MM.1S (cell line): ENCODE data around the gene EXOC7.

Experiments
- CTCF ChIP-seq: fragments of 300-600 bp; sonication (generic); IDR thresholded peaks from 2 replicates; pipeline ENCODE4 v1.5.1; 2016; ENCODE audit warnings: antibody characterized with exemption, low read length, mixed read lengths
- EZH2phosphoT487 ChIP-seq: fragments of 300-600 bp; sonication (generic); IDR thresholded peaks from 2 replicates; pipeline ENCODE4 v1.6.1; 2018; ENCODE audit warnings: antibody characterized with exemption, low read length

- no peak for TF ChIP-seq EZH2phosphoT487
- TF ChIP-seq CTCF: no peak
These were observed 65.5 kb downstream of the EXOC7 start for GRCh38 chr17:76038050-76038449.
